HepG2 (cell line): ENCODE results near the gene SLC17A9.

Experiments used
- RORA ChIP-seq: sonication (generic); formaldehyde crosslinking; IDR thresholded peaks from 2 replicates; pipeline ENCODE4 v1.5.0; 2020; ENCODE audit warnings: mild to moderate bottlenecking, missing genetic modification reagents, moderate library complexity
- ZBTB10 ChIP-seq: sonication (generic); formaldehyde crosslinking; IDR thresholded peaks from 2 replicates; pipeline ENCODE4 v1.4.0; 2020; ENCODE audit warnings: missing genetic modification reagents, borderline replicate concordance
- TF ChIP-seq, protein P1 (sequence below): sonication (generic); formaldehyde crosslinking; conservative IDR thresholded peaks from 2 replicates; pipeline ENCODE4 v1.4.0; 2020; ENCODE audit warnings: missing genetic modification reagents

- no peak for TF ChIP-seq RORA
- TF ChIP-seq, protein P1, sequence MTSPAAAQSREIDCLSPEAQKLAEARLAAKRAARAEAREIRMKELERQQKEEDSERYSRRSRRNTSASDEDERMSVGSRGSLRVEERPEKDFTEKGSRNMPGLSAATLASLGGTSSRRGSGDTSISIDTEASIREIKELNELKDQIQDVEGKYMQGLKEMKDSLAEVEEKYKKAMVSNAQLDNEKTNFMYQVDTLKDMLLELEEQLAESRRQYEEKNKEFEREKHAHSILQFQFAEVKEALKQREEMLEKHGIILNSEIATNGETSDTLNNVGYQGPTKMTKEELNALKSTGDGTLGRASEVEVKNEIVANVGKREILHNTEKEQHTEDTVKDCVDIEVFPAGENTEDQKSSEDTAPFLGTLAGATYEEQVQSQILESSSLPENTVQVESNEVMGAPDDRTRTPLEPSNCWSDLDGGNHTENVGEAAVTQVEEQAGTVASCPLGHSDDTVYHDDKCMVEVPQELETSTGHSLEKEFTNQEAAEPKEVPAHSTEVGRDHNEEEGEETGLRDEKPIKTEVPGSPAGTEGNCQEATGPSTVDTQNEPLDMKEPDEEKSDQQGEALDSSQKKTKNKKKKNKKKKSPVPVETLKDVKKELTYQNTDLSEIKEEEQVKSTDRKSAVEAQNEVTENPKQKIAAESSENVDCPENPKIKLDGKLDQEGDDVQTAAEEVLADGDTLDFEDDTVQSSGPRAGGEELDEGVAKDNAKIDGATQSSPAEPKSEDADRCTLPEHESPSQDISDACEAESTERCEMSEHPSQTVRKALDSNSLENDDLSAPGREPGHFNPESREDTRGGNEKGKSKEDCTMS (CRISPR knock-in tag) = no peak
- no peak for TF ChIP-seq ZBTB10 (CRISPR knock-in tag)
These were observed 23.4 kb upstream of the SLC17A9 start for GRCh38 chr20:62929051-62929538.
